C1 segment of cervical spinal cord (tissue), 14 donors: Measurements from ENCODE around the gene ZNF547.
"Not testable (repeated sequence)": the region's sequence is repeated elsewhere in the genome, so short reads cannot be mapped to it uniquely, and the experiment has no call there.

Experiments used
- DNase-seq, 14 donors: peaks; one replicate each; lab custom pipeline; 2025; lab: John Stamatoyannopoulos, UW

Gene ZNF547

GRCh38 chr19:57374179-57374578 lies 10.8 kb downstream of the ZNF547 start:
- no peak for DNase-seq

GRCh38 chr19:57374647-57375046 lies 11.3 kb downstream of the ZNF547 start:
- not testable (repeated sequence) for DNase-seq

GRCh38 chr19:57376151-57376550 lies 12.8 kb downstream of the ZNF547 start:
- DNase-seq, result no peak

- no peak for DNase-seq
These were observed 14.3 kb downstream of the ZNF547 start for GRCh38 chr19:57377498-57378146.

- no peak for DNase-seq
These were observed 17.6 kb downstream of the ZNF547 start for GRCh38 chr19:57380923-57381322.

GRCh38 chr19:57382806-57383488 lies 19.6 kb downstream of the ZNF547 start:
- DNase-seq, result no peak

GRCh38 chr19:57389194-57389729 lies 25.9 kb downstream of the ZNF547 start:
- no peak for DNase-seq

- DNase-seq, result peak; percentile 62 to 99 (median 94)
These were observed 26.6 kb downstream of the ZNF547 start, which contains the start of gene ZNF548 for GRCh38 chr19:57389730-57390598. Gene ZNF548, plus strand, starts transcription at chr19:57389854. Its CDS starts 246 bp downstream, at chr19:57390100.

GRCh38 chr19:57395710-57396109 lies 32.4 kb downstream of the ZNF547 start:
- DNase-seq, result no peak

GRCh38 chr19:57398868-57399267 lies 35.5 kb downstream of the ZNF547 start:
- no peak for DNase-seq

- DNase-seq, result no peak
These were observed 40.6 kb downstream of the ZNF547 start for GRCh38 chr19:57403737-57404563.

GRCh38 chr19:57406516-57407123 lies 43.3 kb downstream of the ZNF547 start:
- DNase-seq, result peak in 5 of 14 donors; percentile 1 to 10 (median 5)

GRCh38 chr19:57410877-57411671 lies 47.7 kb downstream of the ZNF547 start, which contains the start of gene ZNF17:
Gene ZNF17, plus strand, starts transcription at chr19:57411161. Its CDS starts 2,455 bp downstream, at chr19:57413616.
- peak; percentile 12 to 92 (median 85) for DNase-seq

- no peak for DNase-seq
These were observed 56.1 kb downstream of the ZNF547 start for GRCh38 chr19:57419439-57419838.

GRCh38 chr19:57421037-57421436 lies 57.7 kb downstream of the ZNF547 start:
- DNase-seq, result no peak
